SK-N-SH treated with all-trans-retinoic acid at 6 μM for 48 hours (cell line): ENCODE results near the gene SLC50A1.

Experiments
- ARNTL ChIP-seq: fragments of 450-650 bp; formaldehyde crosslinking; IDR thresholded peaks from 2 replicates; pipeline ENCODE4 v1.5.0; 2020; ENCODE audit warnings: low read depth, mild to moderate bottlenecking, moderate library complexity, borderline replicate concordance
- PPARA ChIP-seq: fragments of 250-450 bp; sonication (Bioruptor Pico); IDR thresholded peaks from 2 replicates; pipeline ENCODE4 v1.5.0; 2020; ENCODE audit warnings: mild to moderate bottlenecking, borderline replicate concordance
- TOX ChIP-seq: fragments of 250-450 bp; sonication (Bioruptor Pico); IDR thresholded peaks from 2 replicates; pipeline ENCODE4 v1.8.0; 2021; ENCODE audit warnings: mild to moderate bottlenecking, moderate library complexity, borderline replicate concordance
- TF ChIP-seq, protein P1 (sequence below): fragments of 250-450 bp; sonication (Bioruptor Pico); IDR thresholded peaks from 2 replicates; pipeline ENCODE4 v1.8.0; 2020; ENCODE audit warnings: mild to moderate bottlenecking, moderate library complexity, borderline replicate concordance

- TF ChIP-seq ARNTL (CRISPR knock-in tag) (no peak), PPARA (CRISPR knock-in tag) (no peak), TOX (CRISPR knock-in tag) (no peak)
- TF ChIP-seq, protein P1, sequence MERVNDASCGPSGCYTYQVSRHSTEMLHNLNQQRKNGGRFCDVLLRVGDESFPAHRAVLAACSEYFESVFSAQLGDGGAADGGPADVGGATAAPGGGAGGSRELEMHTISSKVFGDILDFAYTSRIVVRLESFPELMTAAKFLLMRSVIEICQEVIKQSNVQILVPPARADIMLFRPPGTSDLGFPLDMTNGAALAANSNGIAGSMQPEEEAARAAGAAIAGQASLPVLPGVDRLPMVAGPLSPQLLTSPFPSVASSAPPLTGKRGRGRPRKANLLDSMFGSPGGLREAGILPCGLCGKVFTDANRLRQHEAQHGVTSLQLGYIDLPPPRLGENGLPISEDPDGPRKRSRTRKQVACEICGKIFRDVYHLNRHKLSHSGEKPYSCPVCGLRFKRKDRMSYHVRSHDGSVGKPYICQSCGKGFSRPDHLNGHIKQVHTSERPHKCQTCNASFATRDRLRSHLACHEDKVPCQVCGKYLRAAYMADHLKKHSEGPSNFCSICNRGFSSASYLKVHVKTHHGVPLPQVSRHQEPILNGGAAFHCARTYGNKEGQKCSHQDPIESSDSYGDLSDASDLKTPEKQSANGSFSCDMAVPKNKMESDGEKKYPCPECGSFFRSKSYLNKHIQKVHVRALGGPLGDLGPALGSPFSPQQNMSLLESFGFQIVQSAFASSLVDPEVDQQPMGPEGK, result no peak
Measured at GRCh38 chr1:155182052-155182550, 46.4 kb downstream of the SLC50A1 start.
